Kidney (tissue), 14 donors: ENCODE data around the gene ANKRD23. TPM values are rescaled to one million over a fixed set of nuclear protein-coding genes. Genes with fewer than 3 reads are reported as not detected.
A peak's percentile ranks its signal among the peaks of the same experiment; 100 is the strongest.

Source experiments
- DNase-seq, 5 donors: peaks; one replicate each; pipeline ENCODE4 v3.0.0-alpha.2; 2013 to 2020
- FAIRE-seq: peaks from 2 replicates; lab custom pipeline; 2012; peaks lifted over from hg19 to GRCh38; lab: Jason Lieb, UNC
- H3K27ac ChIP-seq, 2 donors: one replicate each; pipeline ENCODE4 v1.7.0; 2013; ENCODE audit warnings: low read depth in 2 of 2, low read length in 2 of 2, inconsistent platforms in 1 of 2
- H3K27me3 ChIP-seq: one replicate; pipeline ENCODE4 v1.7.1; 2013; ENCODE audit warnings: low read length, inconsistent platforms; ENCODE audit not compliant: control insufficient read depth, insufficient read depth
- H3K36me3 ChIP-seq, 3 donors: one replicate each; pipeline versions ENCODE4 v1.7.0 to v1.7.1; 2013; ENCODE audit warnings: low read length in 3 of 3, control low read depth in 1 of 3, inconsistent platforms in 1 of 3; ENCODE audit not compliant: insufficient read depth in 3 of 3, control insufficient read depth in 2 of 3
- H3K4me1 ChIP-seq, 3 donors: one replicate each; pipeline versions ENCODE4 v1.7.0 to v1.7.1; 2013; ENCODE audit warnings: low read length in 3 of 3, inconsistent platforms in 1 of 3, low read depth in 1 of 3; ENCODE audit not compliant: control insufficient read depth in 2 of 3, insufficient read depth in 2 of 3
- H3K4me3 ChIP-seq, 3 donors: one replicate each; pipeline versions ENCODE4 v1.7.0 to v1.8.1; 2013; ENCODE audit warnings: low read length in 3 of 3, control low read depth in 1 of 3, inconsistent platforms in 1 of 3
- H3K9ac ChIP-seq, 3 donors: one replicate each; pipeline versions ENCODE4 v1.7.0 to v1.7.1; 2013; ENCODE audit warnings: low read length in 3 of 3, control low read depth in 1 of 3, inconsistent platforms in 1 of 3
- H3K9me3 ChIP-seq, 3 donors: one replicate each; pipeline versions ENCODE4 v1.7.0 to v1.7.1; 2013; ENCODE audit warnings: low read length in 3 of 3, control low read depth in 1 of 3, inconsistent platforms in 1 of 3; ENCODE audit not compliant: control insufficient read depth in 2 of 3, insufficient read depth in 1 of 3
- CTCF ChIP-seq: IDR thresholded peaks from 3 replicates; pipeline ENCODE4 v1.5.1; 2012; ENCODE audit warnings: mild to moderate bottlenecking, moderate library complexity, borderline replicate concordance; ENCODE audit not compliant: insufficient read depth; ENCODE audit errors: extremely low read depth
- intact Hi-C: fragments of 100-400 bp; cut with DNase I; formaldehyde crosslinking; loops from one replicate; pipeline ENCODE4 v1.11.1; 2022
- polyA plus RNA-seq: library from polyadenylated mRNA; stranded (reverse); fragments of 350-450 nt; fragmentation: Illumina TruSeq; extraction: RNeasy Lipid Tissue Mini Kit (QIAGEN cat#74804); gene quantifications from one replicate; pipeline ENCODE4 v1.2.3, GENCODE V29; 2014; ENCODE audit warnings: low read depth, low replicate concordance; ENCODE audit not compliant: insufficient read depth
- total RNA-seq: library from RNA; stranded (reverse); fragmentation: NEBNext Ultra II Directional; extraction: Animal tissue kit (Norgen Biotek cat#: 25700); gene quantifications from one replicate; pipeline ENCODE4 v1.2.1, GENCODE V29; 2021
- donor health status: control.
- donor health status: control.
- donor health status: control.
- donor health status: control.
- donor health status: control.
- donor health status: DM: yes; HTN: yes; CAD: no.
- donor health status: Normal renal cell carcinoma (clear cell type).

The ANKRD23 gene
- total and polyA plus RNA-seq, 2 donors from 2014 or later, result 1.6 to 4.0 TPM

DNA sequence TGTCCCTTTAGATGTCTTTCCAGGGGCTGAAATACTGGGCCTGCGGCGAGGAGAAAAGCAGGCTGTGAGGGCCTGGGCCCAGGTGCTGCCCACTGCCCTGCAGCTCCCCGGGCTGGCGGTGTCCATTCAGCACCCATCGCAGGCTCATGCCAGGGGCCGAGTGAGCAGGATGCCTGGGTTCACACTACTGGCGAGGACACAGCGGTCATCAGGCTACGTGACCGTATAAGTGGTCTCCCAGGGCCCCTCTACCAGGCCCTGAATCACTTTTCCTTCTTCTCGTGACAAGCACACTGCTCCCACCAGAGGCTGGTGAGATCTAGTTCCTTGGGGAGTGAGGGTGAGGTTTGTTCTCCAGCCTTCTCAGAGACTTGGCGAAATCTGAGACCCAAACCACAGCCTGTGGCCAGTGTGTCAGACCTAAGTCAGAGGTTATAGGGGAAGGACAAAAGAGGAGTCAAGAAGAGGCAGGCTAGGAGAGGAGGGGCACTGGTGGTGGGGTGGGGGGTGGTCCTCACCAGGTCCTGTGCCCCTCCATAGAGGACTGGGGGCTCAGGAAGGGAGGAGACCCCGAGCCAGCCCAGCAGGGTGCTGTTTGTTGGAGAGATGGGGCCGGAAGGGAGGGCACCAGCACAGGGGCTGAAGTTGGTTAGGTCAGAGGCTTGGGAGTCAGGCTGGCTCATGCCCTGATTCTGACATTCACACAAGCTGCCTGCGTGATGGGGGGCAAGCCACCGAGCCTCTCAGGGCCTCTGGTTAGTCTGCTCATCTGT is 32.6 kb upstream of the ANKRD23 start:
- H3K27ac ChIP-seq, result no peak overlapping the region
- H3K9me3 ChIP-seq, result no peaks in the 10 kb centered on the region
- peaks cover 0 to 8% (median 2%) of the 10 kb centered on the region in 3 donors for H3K4me1 ChIP-seq
- no peaks in the 10 kb centered on the region for H3K27me3 ChIP-seq
- peak in 3 of 5 donors; percentile 42 to 60 (median 59) for DNase-seq
- no peak overlapping the region for H3K9ac ChIP-seq
- intact Hi-C loops, result no loop called here
- TF ChIP-seq CTCF, result no peak
- no peak overlapping the region for H3K4me3 ChIP-seq
- H3K36me3 ChIP-seq, result no peaks in the 10 kb centered on the region
- FAIRE-seq, result no peak

- TF ChIP-seq CTCF, result no peak
- DNase-seq (peak; percentile 58 to 81 (median 70)), FAIRE-seq (no peak)
- no peak overlapping the region for H3K9ac ChIP-seq
- no peaks in the 10 kb centered on the region for H3K9me3 ChIP-seq
- H3K36me3 ChIP-seq, result no peaks in the 10 kb centered on the region
- no peak overlapping the region for H3K27ac ChIP-seq
- no peak overlapping the region for H3K4me3 ChIP-seq
- H3K4me1 ChIP-seq, result peaks cover 0 to 8% (median 2%) of the 10 kb centered on the region in 3 donors
- H3K27me3 ChIP-seq, result no peaks in the 10 kb centered on the region
- intact Hi-C loops, result no loop called here
Observed at GRCh38 chr2:96875498-96876268, 31.9 kb upstream of the ANKRD23 start.

DNA sequence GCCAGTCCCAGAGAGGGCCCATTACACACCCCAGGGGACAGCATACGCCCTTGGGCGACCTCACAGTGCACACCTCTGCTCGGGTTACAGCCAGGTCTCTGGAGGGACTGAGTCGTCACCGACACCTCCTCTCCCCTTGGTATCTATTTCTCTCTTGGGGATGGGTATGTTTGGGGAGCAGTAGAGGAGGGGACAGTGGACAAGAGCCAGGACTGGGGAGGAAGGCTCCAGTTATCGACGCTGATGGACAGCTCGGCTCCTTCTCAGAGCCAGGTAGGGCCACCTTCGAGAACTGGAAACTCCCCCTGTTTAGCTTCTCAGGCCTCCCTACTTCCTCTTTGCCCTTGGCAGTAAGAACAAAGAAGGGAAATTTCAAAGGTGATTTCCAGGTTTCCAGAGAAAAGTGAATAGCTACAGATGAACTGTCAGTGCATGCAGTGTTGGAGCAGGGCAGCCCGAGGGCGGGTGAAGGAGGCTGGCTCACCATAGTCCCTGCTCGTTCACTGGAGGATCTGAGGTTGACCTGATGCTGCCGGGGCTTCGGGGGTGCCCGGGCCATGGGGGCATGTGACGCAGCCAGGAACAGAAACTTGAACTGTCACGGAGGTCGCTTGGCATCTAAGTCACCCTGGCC is 30.5 kb upstream of the ANKRD23 start:
- peak overlapping the region; percentile 43 to 45 for H3K27ac ChIP-seq
- no peaks in the 10 kb centered on the region for H3K36me3 ChIP-seq
- H3K27me3 ChIP-seq, result no peaks in the 10 kb centered on the region
- H3K9me3 ChIP-seq, result no peaks in the 10 kb centered on the region
- peak in 3 of 5 donors; percentile 55 to 71 (median 64) for DNase-seq
- peak overlapping the region in 1 of 3 donors; percentile 60 for H3K9ac ChIP-seq
- FAIRE-seq, result no peak
- no peak overlapping the region for H3K4me3 ChIP-seq
- peaks cover 0 to 8% (median 2%) of the 10 kb centered on the region in 3 donors for H3K4me1 ChIP-seq
- intact Hi-C loops, result no loop called here
- no peak for TF ChIP-seq CTCF
